GM18511 (cell line): ENCODE data around the gene CYTH3.
"Not testable (repeated sequence)": the region's sequence is repeated elsewhere in the genome, so short reads cannot be mapped to it uniquely, and the experiment has no call there.

Source experiments
- ATAC-seq: cut with Tn5 transposase; IDR thresholded peaks from one replicate; pipeline ENCODE4 v1.9.1; 2021; ENCODE audit warnings: mild to moderate bottlenecking, moderate library complexity; ENCODE audit not compliant: unreplicated experiment

CYTH3 gene

DNA sequence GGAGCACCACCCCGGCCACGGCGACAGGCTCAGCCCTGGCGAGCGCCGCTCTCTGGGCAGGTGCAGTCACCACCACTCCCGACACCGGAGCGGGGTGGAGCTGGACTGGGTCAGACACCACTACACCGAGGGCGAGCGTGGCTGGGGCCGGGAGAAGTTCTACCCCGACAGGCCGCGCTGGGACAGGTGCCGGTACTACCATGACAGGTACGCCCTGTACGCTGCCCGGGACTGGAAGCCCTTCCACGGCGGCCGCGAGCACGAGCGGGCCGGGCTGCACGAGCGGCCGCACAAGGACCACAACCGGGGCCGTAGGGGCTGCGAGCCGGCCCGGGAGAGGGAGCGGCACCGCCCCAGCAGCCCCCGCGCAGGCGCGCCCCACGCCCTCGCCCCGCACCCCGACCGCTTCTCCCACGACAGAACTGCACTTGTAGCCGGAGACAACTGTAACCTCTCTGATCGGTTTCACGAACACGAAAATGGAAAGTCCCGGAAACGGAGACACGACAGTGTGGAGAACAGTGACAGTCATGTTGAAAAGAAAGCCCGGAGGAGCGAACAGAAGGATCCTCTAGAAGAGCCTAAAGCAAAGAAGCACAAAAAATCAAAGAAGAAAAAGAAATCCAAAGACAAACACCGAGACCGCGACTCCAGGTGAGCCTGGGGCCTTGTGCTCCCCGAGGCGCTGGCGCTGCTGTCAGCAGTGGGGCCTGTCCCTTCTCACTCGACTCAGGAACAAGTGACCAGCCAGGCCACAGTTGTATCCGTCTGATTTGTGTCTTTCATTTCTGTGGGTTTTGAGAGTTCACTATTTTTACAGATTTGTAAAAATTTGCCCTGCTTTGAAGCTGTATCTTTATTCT is 117.7 kb downstream of the CYTH3 start:
- no peak for ATAC-seq

DNA sequence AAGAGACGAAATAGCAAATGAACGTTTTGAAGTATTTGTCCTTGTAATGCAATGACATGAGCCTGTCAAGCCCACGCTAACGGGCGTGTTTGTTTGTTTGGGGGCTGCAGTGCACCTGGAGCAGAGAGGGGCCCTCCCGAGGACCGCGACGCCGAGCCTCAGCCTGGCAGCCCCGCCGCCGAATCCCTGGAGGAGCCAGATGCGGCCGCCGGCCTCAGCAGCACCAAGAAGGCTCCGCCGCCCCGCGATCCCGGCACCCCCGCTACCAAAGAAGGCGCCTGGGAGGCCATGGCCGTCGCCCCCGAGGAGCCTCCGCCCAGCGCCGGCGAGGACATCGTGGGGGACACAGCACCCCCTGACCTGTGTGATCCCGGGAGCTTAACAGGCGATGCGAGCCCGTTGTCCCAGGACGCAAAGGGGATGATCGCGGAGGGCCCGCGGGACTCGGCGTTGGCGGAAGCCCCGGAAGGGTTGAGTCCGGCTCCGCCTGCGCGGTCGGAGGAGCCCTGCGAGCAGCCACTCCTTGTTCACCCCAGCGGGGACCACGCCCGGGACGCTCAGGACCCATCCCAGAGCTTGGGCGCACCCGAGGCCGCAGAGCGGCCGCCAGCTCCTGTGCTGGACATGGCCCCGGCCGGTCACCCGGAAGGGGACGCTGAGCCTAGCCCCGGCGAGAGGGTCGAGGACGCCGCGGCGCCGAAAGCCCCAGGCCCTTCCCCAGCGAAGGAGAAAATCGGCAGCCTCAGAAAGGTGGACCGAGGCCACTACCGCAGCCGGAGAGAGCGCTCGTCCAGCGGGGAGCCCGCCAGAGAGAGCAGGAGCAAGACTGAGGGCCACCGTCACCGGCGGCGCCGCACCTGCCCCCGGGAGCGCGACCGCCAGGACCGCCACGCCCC is 118.5 kb downstream of the CYTH3 start:
- no peak for ATAC-seq

DNA sequence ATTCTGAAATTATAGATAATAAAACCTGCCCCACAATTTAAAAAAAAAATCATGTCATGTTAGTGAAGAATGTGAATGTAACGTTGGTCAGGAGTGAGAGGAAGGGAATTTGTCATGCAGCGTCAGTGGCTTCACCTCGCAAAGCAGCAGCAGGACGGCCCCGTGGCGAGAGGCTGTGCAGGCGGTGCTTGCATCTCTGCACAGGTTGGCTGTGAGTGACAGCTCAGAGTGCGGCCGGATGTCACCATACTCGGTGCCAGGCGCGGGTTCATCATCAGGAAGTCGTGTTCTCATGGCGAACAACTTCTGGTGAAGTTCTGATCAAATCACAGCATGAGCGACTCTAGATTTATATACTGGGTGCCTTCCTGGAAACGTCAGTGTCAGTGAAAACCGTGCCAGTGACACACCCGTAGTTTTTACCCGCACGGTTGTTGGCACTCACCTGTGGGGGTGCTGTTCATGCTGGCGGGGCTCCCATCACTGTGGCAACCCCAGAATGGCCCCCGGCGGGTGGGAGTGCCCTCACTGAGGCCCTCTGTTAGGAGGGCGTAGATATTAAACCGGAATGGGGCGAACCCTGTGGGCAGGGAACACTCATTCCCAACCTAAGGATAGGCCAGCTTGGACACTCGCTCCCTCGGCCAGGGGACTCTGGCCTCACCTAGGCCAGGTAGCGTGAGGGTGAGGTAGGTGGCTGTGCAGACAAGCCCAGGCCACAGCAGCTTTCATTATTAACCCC is 120.3 kb downstream of the CYTH3 start:
- ATAC-seq: no peak

DNA sequence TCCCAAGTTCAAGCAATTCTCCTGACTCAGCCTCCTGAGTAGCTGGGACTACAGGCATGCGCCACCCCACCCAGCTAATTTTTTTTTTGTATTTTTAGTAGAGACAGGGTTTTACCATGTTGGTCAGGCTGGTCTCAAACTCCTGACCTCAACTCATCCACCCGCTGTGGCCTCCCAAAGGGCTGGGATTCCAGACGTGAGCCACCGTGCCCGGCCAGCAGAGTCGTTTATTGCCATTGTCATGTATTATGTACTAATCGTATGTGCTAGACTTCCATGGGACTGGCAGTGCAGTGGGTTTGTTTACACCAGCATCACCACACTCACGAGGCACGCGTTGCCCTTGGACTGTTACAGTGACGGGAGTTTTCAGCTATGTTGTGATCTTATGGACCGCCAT is 120.9 kb downstream of the CYTH3 start:
- ATAC-seq: not testable (repeated sequence)

DNA sequence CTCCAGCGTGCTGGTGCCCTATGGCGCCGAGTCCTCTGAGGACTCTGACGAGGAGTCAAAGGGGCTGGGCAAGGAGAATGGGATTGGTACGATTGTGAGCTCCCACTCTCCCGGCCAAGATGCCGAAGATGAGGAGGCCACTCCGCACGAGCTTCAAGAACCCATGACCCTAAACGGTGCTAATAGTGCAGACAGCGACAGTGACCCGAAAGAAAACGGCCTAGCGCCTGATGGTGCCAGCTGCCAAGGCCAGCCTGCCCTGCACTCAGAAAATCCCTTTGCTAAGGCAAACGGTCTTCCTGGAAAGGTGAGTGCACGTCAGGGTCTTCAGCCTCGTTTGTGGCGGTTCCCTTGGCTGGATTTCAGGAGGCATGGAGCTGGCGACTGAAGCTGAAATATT is 122.4 kb downstream of the CYTH3 start:
- no peak for ATAC-seq

DNA sequence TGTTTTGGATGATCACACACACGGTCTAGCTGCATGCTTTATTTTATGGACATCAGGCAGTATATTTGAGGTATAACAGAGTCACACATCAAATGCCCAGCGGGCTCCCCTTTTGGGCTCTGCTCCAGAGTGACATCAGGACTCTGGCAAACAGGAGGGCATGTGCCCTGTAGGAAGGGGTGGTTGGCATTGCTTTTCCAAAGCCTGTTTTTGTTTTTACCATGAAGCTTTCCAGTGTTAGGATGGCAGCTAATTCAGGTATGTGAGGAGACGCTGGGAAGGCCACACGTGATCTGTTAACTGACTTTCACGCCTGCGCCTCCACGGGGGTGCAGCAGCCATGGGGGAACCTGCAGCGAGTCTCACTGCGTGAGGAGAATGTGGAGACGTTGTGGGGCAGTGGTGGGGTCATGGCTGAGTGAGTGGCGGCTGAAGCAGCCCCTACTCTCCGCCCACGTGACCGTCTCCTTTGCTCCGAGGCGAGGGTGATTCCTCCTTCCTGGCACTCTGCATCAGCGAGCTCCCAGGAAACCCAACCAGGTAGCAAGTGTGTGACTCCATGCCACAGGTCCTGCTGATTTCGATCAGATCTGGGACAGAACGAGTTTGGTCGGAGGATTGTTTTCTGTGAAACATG is 123.6 kb downstream of the CYTH3 start:
- ATAC-seq: no peak

DNA sequence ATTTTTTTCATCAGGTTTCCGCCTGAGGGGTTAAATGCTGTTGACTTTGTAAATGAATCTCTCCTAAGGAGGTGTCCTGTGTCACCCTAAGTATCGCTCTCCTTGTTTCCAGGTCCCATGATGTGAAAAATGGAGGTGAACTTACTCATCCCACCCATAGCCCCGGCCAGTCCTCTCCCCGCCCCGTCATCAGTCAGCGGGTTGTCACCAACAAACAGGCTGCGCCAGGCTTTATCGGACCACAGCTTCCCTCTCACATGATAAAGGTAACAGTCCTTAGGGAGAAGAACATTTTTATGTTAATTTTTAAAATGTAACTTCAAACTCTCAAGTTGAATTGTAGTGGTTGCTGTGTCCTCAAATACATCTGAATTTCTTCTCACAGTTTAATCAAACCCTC is 124.8 kb downstream of the CYTH3 start:
- ATAC-seq: no peak

DNA sequence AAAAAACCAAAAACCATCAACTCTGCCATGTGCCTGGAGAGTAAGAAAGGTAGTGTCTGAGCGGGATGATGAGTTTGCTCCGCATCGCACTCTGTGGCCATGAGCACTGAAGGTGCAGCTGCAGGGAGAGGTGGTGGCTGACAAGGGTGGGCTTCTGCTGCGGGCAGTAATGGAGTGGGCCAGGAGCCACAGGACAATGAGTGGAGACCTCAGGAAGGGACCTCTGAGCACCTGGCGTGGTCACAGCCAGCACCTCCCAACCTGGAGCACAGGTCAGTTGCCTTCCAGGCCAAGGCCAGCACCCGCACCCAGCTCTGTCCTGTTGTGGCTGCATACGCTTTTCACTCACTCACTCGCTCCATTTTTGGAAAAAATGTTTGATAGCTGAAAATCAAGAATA is 125.8 kb downstream of the CYTH3 start:
- no peak for ATAC-seq

DNA sequence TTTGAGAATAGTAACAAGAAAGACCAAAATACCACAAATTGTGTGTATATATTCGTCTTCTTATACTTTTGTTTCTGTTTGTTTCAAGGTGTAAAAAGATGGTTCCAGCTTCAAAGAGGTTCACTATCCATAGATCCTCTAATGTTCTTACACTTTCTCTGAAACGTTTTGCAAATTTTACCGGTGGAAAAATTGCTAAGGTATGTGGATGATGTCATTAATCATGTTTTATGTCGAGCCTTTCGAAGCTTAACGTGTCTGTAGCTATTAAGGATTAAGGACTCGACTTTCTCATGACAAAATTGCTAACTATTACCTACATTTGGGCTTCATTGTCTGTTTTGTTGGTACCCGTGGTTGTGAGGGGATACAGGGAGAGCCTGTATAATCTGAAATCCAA is 128.4 kb downstream of the CYTH3 start:
- no peak for ATAC-seq

DNA sequence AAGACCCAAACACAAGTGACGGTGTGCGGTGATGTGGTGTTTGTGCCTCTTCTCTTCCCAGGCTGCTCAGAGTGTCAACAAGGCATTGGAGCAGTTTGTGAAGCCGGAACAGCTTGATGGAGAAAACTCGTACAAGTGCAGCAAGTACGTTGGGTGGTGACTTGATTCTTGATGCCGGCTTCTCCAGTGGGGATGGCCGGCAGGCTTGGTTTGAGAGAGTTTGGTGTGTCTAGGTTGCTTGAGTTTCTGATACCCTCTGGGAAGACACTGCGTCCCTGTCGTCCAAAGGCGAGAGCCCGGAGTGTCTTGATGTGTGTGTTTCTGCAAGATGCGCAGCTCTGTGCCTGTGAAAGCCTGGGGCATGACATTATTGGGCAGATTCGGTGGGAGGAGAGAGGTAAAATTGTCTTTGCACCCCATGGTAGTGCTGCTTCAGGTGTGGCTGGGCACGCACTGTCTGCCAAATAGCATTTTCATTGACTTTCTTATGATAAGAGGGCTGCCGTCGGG is 129.5 kb downstream of the CYTH3 start:
- no peak for ATAC-seq

DNA sequence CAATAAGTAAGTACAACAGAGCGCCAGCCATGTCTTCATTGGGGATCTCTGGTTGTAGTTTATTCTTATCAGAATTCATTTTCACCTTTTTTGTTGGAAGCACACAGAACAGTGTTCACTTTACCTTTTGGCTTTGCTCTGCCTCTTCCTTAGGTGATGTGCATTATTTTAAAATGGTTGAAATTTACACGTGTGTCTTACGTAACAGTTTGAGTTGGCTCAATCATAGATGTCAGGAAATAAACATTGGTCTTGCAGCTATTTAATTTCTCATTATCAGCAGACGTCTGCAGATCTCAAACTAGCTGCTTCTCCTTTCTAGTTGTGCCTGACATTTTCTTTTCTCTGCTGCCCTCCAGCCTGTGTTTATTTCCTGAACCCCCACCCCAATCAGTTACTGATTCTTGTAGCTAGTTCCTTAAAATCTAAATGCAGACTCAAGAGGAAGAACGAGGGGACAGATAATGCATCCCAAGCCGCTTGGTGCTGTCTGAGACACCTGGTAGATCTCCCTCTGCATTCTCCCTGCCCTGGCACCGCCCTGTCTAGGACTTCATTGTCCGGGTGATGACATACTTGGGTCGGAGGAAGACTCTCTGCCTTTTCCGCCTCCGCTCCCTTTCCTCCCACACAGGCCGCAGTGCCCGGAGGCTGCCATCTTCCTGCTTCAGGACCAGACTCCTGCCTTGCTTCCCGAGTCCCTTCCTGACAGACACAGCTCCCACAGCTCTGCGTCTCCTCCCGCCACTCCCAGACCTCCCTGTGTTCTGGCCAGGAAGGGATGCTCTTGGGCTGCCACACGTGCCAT is 133.0 kb downstream of the CYTH3 start:
- ATAC-seq: no peak

DNA sequence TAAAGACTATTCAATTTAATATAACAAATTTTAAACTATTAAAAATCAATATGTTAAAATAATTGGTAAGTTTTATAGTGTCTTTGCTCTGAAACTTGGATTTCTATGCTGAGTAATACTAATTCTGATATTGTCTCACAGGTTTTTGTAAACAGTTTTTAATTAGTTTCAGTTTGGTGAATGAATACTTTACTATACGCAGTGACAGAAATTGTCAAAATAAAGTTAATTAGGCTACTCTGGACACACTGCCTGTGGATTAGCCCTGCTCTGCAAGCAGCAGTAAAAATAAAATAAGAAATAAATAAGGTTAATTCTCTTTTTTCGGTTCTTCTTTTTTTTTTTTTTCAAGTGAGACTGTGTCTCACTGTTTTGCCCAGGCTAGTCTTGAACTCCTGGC is 135.9 kb downstream of the CYTH3 start:
- no peak for ATAC-seq

DNA sequence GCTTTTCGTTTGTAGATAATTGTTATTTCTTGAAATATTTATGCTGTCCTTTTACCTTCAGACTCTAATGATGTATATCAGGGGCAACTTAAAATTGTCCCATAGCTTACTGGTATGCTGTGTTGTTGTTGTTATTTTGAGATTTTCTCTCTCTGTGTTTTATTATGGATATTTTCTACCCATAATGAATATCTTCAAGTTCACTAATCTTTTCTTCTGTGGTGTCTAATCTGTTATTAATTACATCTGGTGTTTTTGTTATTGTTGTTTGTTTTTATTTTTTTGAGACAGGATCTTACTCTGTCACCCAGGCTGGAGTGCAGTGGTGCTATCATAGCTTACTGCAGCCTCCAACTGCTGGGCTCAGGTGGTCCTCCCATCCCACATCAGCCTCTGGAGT is 139.2 kb downstream of the CYTH3 start:
- ATAC-seq: no peak

DNA sequence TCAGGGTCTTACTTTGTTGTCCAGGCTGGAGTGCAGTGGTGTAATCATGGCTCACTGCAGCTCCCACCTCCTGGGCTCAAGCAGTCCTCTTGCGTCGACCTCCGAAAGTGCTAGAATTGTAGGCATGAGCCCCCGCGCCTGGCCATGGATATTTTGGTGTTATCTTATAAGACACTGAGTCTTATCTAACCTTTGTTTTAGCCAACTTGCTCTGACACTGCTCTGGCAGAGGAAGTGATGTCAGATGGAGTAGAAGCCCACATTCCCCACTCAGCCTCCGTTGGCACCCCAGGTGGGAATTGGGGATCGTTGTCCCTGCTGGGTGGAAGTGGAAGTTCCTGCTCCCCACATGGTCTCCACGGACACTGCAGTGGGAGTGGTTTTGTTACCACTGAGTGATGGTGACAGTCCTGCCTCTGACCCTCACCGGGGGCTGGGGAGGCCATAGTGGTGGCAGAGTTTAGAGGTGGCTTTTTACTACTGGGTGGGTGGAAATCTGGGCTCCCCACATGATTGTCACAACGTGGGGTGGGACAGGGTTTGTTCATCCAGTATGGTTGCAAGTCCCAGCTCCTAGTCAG is 142.3 kb downstream of the CYTH3 start:
- no peak for ATAC-seq

DNA sequence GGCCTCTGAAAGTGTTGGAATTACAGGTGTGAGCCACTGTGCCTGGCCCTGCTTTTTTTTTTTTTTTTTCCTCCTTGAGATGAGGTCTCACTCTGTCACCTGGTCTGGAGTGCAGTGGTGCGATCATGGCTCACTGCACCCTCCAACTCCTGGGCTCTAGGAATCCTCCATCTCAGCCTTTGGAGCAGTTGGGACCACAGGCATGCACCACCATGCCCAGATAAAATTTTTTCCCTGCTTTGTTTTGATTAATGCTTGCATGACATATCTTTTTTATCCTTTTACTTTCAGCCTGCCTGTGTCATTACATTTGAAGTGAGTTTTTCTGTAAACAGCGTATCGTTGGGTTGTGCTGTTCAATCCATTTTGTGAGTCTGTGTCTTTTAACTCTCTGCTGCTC is 144.2 kb downstream of the CYTH3 start:
- no peak for ATAC-seq

DNA sequence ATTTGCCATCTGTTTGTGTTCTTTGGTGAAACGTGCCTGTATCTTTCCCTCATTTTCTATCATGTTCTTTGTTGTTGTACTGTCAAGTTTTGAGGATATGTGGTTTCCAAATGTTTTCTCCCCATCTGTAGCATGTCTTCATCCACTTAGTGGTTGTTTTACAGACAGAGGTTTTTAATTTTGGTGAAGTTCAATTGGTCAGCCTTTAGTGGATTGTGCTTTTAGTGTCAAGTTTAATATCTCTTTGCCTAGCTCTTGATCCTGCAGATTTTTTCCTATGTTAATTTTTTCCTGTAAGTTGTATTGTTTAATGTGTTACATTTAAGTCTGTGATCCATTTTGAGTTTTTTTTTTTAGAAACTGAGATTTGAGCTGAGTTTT is 145.3 kb downstream of the CYTH3 start:
- ATAC-seq: no peak

DNA sequence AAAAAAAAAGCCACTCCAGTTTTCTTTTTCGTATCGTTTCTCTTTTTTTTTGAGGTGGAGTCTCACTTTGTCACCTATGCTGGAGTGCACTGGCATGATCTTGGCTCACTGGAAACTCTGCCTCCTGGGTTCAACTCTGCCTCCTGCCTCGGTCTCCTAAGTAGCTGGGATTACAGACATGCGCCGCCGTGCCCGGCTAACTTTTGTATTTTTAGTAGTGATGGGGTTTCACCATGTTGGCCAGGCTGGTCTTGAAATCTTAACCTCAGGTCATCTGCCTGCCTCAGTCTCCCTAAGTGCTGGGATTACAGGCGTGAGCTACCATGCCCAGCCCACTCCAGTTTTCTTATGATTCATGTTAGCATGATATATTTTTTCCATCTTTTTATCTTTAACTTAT is 148.6 kb downstream of the CYTH3 start:
- ATAC-seq: no peak

DNA sequence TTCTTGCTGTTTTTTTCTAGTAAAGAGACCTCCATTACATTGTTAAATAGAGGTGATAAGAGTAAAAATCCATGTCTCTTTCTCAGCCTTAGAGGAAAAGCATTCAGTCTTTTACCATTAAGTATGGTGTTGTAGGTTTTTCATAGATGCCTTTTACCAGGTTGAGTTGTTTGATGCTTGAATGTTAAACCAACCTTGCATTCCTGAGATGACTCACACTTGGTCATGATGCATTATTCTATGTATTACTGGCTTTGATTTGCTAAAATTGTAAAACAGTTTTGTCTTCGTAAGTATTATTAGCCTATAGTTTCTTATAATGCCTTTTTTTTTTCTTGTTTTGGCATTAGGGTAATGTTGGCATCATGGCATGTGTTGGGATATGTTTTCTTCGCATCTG is 151.3 kb downstream of the CYTH3 start:
- ATAC-seq: no peak

DNA sequence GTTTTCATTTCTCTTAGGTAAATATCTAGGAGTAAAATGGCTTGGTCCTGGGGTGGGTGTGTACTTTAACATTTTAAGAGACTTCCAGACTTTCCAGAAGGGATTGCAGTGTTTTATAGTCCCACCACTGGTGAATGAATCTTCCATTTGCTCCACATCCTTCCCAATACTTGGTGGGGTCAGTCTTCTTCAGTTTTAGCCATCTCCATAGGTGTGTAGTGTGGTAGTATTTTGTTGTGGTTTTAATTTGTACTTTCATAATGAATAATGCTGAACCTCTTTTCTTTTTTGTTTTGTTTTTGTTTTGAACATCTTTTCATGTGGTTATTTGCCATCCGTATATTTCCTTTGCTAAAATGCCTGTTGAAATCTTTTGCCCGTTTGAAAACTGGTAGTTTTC is 154.9 kb downstream of the CYTH3 start:
- ATAC-seq: no peak

DNA sequence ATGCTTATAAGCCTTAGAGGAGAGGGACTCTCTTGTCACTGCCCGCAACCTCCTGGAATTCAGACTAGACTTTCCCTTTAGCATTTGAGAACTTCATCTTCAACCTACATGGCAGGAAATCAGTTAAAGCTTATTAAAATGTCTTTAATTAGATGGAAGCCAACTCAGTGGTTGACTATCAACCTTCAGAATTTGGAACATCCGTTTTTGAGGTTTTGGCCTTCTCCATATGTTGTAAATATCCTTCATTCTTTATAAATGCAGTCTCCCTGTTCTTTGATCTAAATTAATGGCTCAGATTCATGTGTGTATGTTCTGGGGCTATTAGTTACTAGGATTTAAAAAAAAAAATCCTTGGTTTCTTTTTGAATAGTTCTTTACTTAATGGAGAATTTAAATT is 156.2 kb downstream of the CYTH3 start:
- ATAC-seq: no peak
